H1 (cell line): ENCODE measurements around the gene SLC6A17. TPM values are rescaled to one million over a fixed set of nuclear protein-coding genes. Genes with fewer than 3 reads are reported as not detected.

Experiments used
- CTCF ChIA-PET: fragments of 300-600 bp; sonication (Branson Sonifier 250); formaldehyde crosslinking; loops from one replicate; lab custom pipeline; 2021; ENCODE audit not compliant: partially characterized antibody; lab: Charles Lee
- POLR2A ChIA-PET: fragments of 300-600 bp; sonication (Branson Sonifier 250); formaldehyde crosslinking; loops from one replicate; lab custom pipeline; 2021; ENCODE audit warnings: inconsistent platforms; ENCODE audit not compliant: partially characterized antibody; lab: Charles Lee
- DNase-seq, 2 experiments: peaks; one replicate each; pipeline versions ENCODE4 v3.0.0 to v3.0.0-alpha.2; 2010 to 2022; ENCODE audit warnings: low spot score in 2 of 2, low read depth in 1 of 2, mixed read lengths in 1 of 2
- FAIRE-seq: peaks from 2 replicates; lab custom pipeline; 2011; peaks lifted over from hg19 to GRCh38; lab: Jason Lieb, UNC
- H2AFZ ChIP-seq: 2 replicates; pipeline ENCODE4 v1.8.1; 2012; ENCODE audit warnings: low read length, inconsistent platforms
- H2AK5ac ChIP-seq: 2 replicates; pipeline ENCODE4 v1.6.1; 2013; ENCODE audit warnings: low read depth, low read length
- H2BK120ac ChIP-seq: replicated peaks from 2 replicates; pipeline ENCODE3; 2013; ENCODE audit warnings: low read depth, low read length, inconsistent platforms
- H2BK12ac ChIP-seq: 2 replicates; pipeline ENCODE4 v1.6.1; 2013; ENCODE audit warnings: low read depth, low read length
- H2BK15ac ChIP-seq: 2 replicates; pipeline ENCODE4 v1.6.1; 2013; ENCODE audit warnings: low read length
- H2BK20ac ChIP-seq: 2 replicates; pipeline ENCODE4 v1.6.1; 2013; ENCODE audit warnings: low read length
- H2BK5ac ChIP-seq: 2 replicates; pipeline ENCODE4 v1.6.1; 2013; ENCODE audit warnings: low read depth, low read length
- H3K14ac ChIP-seq: 2 replicates; pipeline ENCODE4 v1.6.1; 2013; ENCODE audit warnings: inconsistent platforms; ENCODE audit not compliant: insufficient read length
- H3K18ac ChIP-seq: 2 replicates; pipeline ENCODE4 v1.6.1; 2013; ENCODE audit warnings: low read length; ENCODE audit errors: extremely low read depth
- H3K23ac ChIP-seq: 2 replicates; pipeline ENCODE4 v1.6.1; 2013; ENCODE audit warnings: inconsistent platforms; ENCODE audit not compliant: insufficient read length
- H3K23me2 ChIP-seq: 2 replicates; pipeline ENCODE4 v1.6.1; 2013; ENCODE audit warnings: low read depth, low read length
- H3K27ac ChIP-seq: 2 replicates; pipeline ENCODE4 v1.6.1; 2011; ENCODE audit warnings: low read depth, low read length, inconsistent platforms
- H3K27me3 ChIP-seq, 4 experiments: replicated peaks in 1 of 4; 1 replicate in 1 of 4; 2 replicates in 3 of 4; pipeline versions ENCODE4 v1.6.1 to v1.8.1; 2011 to 2013; ENCODE audit warnings: low read length in 3 of 4, mild to moderate bottlenecking in 3 of 4, inconsistent platforms in 2 of 4, mixed read lengths in 2 of 4, moderate library complexity in 1 of 4; ENCODE audit not compliant: control insufficient read depth in 3 of 4, insufficient read depth in 3 of 4; ENCODE audit errors: extremely low read depth in 1 of 4
- H3K36me3 ChIP-seq, 4 experiments: 2 replicates each; pipeline versions ENCODE4 v1.6.1 to v1.8.1; 2011 to 2013; ENCODE audit warnings: mild to moderate bottlenecking in 4 of 4, low read length in 3 of 4, moderate library complexity in 2 of 4, control low read depth in 1 of 4, inconsistent platforms in 1 of 4; ENCODE audit not compliant: insufficient read depth in 4 of 4, control insufficient read depth in 2 of 4
- H3K4ac ChIP-seq: replicated peaks from 2 replicates; pipeline ENCODE3; 2013; ENCODE audit warnings: low read length, low read depth, mixed read lengths, inconsistent platforms; ENCODE audit not compliant: insufficient read length
- H3K4me1 ChIP-seq, 4 experiments: replicated peaks in 1 of 4; 1 replicate in 1 of 4; 2 replicates in 3 of 4; pipeline versions ENCODE4 v1.6.1 to v1.8.1; 2011 to 2013; ENCODE audit warnings: low read length in 3 of 4, inconsistent platforms in 2 of 4, mixed read lengths in 1 of 4; ENCODE audit not compliant: insufficient read depth in 4 of 4, control insufficient read depth in 3 of 4
- H3K4me2 ChIP-seq, 2 experiments: 2 replicates each; pipeline versions ENCODE4 v1.6.1 to v1.8.1; 2011 to 2013; ENCODE audit warnings: low read depth in 2 of 2, low read length in 2 of 2, control low read depth in 1 of 2, inconsistent platforms in 1 of 2, mild to moderate bottlenecking in 1 of 2; ENCODE audit not compliant: insufficient read depth in 1 of 2
- H3K4me3 ChIP-seq, 4 experiments: fragments of 200-600, 300-600 bp in 1 of 4; sonication (generic), shearing (Covaris generic), sonication (Bioruptor Twin) in 1 of 4; 2 replicates each; pipeline versions ENCODE4 v1.5.1 to v1.8.1; 2011 to 2016; ENCODE audit warnings: low read length in 4 of 4, low read depth in 3 of 4, control low read depth in 2 of 4, inconsistent platforms in 2 of 4, mild to moderate bottlenecking in 2 of 4, mixed read lengths in 1 of 4, moderate library complexity in 1 of 4; ENCODE audit not compliant: insufficient read depth in 2 of 4; ENCODE audit errors: extremely low read depth in 1 of 4
- H3K56ac ChIP-seq: replicated peaks from 2 replicates; pipeline ENCODE3; 2013; ENCODE audit warnings: low read depth, mild to moderate bottlenecking, mixed read lengths, low read length, inconsistent platforms; ENCODE audit not compliant: insufficient read length
- H3K79me1 ChIP-seq: 2 replicates; pipeline ENCODE4 v1.6.1; 2013; ENCODE audit warnings: low read depth, low read length, control low read depth
- H3K79me2 ChIP-seq, 2 experiments: 2 replicates each; pipeline versions ENCODE4 v1.6.1 to v1.8.1; 2012 to 2013; ENCODE audit warnings: low read length in 2 of 2, mild to moderate bottlenecking in 2 of 2, inconsistent platforms in 1 of 2; ENCODE audit not compliant: insufficient read depth in 2 of 2, control insufficient read depth in 1 of 2
- H3K9ac ChIP-seq, 4 experiments: replicated peaks in 1 of 4; 1 replicate in 1 of 4; 2 replicates in 3 of 4; pipeline versions ENCODE4 v1.6.1 to v1.8.1; 2011 to 2013; ENCODE audit warnings: low read depth in 3 of 4, low read length in 3 of 4, control low read depth in 2 of 4, mild to moderate bottlenecking in 2 of 4, moderate library complexity in 2 of 4, inconsistent platforms in 1 of 4; ENCODE audit errors: extremely low read depth in 1 of 4
- H3K9me3 ChIP-seq, 2 experiments: 2 replicates each; pipeline versions ENCODE4 v1.6.1 to v1.8.1; 2012 to 2013; ENCODE audit warnings: mild to moderate bottlenecking in 2 of 2, moderate library complexity in 2 of 2, control low read depth in 1 of 2, inconsistent platforms in 1 of 2, low read depth in 1 of 2, low read length in 1 of 2, mixed read lengths in 1 of 2; ENCODE audit not compliant: insufficient read depth in 2 of 2
- H4K20me1 ChIP-seq, 2 experiments: replicated peaks in 1 of 2; 2 replicates each; pipeline versions ENCODE3 to v1.8.1; 2011 to 2013; ENCODE audit warnings: inconsistent platforms in 2 of 2, low read length in 2 of 2, mild to moderate bottlenecking in 1 of 2; ENCODE audit not compliant: insufficient read depth in 2 of 2, control insufficient read depth in 1 of 2
- H4K5ac ChIP-seq: 2 replicates; pipeline ENCODE4 v1.6.1; 2013; ENCODE audit warnings: low read length, low read depth, mixed read lengths, inconsistent platforms; ENCODE audit not compliant: insufficient read length
- H4K8ac ChIP-seq: 2 replicates; pipeline ENCODE4 v1.8.0; 2013; ENCODE audit warnings: mild to moderate bottlenecking, moderate library complexity, low read length, inconsistent platforms; ENCODE audit not compliant: insufficient read depth; ENCODE audit errors: extremely low read depth
- H4K91ac ChIP-seq: replicated peaks from 2 replicates; pipeline ENCODE3; 2013; ENCODE audit warnings: low read length, mixed read lengths, inconsistent platforms; ENCODE audit not compliant: insufficient read length
- CTCF ChIP-seq, 3 experiments: IDR thresholded peaks; 1 replicate in 2 of 3; 2 replicates in 1 of 3; pipeline versions ENCODE4 v1.5.1 to v1.6.1; 2011; ENCODE audit warnings: low read length in 3 of 3, mild to moderate bottlenecking in 3 of 3, inconsistent platforms in 2 of 3, low read depth in 1 of 3, moderate library complexity in 1 of 3; ENCODE audit not compliant: insufficient read depth in 1 of 3; ENCODE audit errors: control extremely low read depth in 1 of 3
- RAD21 ChIP-seq, 2 experiments: IDR thresholded peaks in 1 of 2; conservative IDR thresholded peaks in 1 of 2; 2 replicates each; pipeline ENCODE4 v1.6.1; 2011; ENCODE audit warnings: low read depth in 2 of 2, low read length in 2 of 2, improper control_type of control experiment in 1 of 2, inconsistent platforms in 1 of 2, mild to moderate bottlenecking in 1 of 2, moderate library complexity in 1 of 2
- RXRA ChIP-seq: IDR thresholded peaks from 2 replicates; pipeline ENCODE4 v1.6.1; 2011; ENCODE audit warnings: low read depth, mild to moderate bottlenecking, low read length, moderate library complexity; ENCODE audit not compliant: insufficient read depth
- SIN3A ChIP-seq, 2 experiments: IDR thresholded peaks in 1 of 2; conservative IDR thresholded peaks in 1 of 2; 2 replicates each; pipeline ENCODE4 v1.6.1; 2011 to 2012; ENCODE audit warnings: low read length in 2 of 2, improper control_type of control experiment in 1 of 2, low read depth in 1 of 2, mild to moderate bottlenecking in 1 of 2
- SP1 ChIP-seq: IDR thresholded peaks from 2 replicates; pipeline ENCODE4 v1.6.1; 2011; ENCODE audit warnings: low read depth, low read length
- SUZ12 ChIP-seq: fragments of 200-600 bp; sonication (generic); IDR thresholded peaks from 2 replicates; pipeline ENCODE4 v1.6.1; 2012; ENCODE audit warnings: mild to moderate bottlenecking, inconsistent platforms, low read length, moderate library complexity, mixed read lengths
- TAF7 ChIP-seq: optimal IDR thresholded peaks from 2 replicates; pipeline ENCODE3; 2011; ENCODE audit warnings: low read depth, mild to moderate bottlenecking, inconsistent platforms, low read length, moderate library complexity, borderline replicate concordance
- TBP ChIP-seq: IDR thresholded peaks from 2 replicates; pipeline ENCODE4 v1.6.1; 2011; ENCODE audit warnings: low read depth, low read length, improper control_type of control experiment
- TCF12 ChIP-seq: IDR thresholded peaks from 2 replicates; pipeline ENCODE4 v1.6.1; 2011; ENCODE audit warnings: low read depth, mild to moderate bottlenecking, low read length
- WGBS, 2 experiments: shearing (Covaris generic) in 1 of 2; methylation state at CpG; one replicate each; pipeline versions ENCODE4 v1.1.6 to v1.1.7; 2013 to 2015; ENCODE audit warnings: low lambda C conversion rate in 2 of 2, mixed read lengths in 2 of 2, inconsistent platforms in 1 of 2, low coverage in 1 of 2, missing lambda C conversion rate in 1 of 2; ENCODE audit not compliant: insufficient replicate concordance in 2 of 2, insufficient coverage in 1 of 2, insufficient read length in 1 of 2; ENCODE audit errors: extremely low coverage in 1 of 2, missing lambda C conversion rate in 1 of 2; 5-methylcytosine and 5-hydroxymethylcytosine counted together
- polyA plus RNA-seq, 7 experiments: library from polyadenylated mRNA; depleted of rRNA in 3 of 7; stranded (reverse) in 5 of 7; unstranded in 2 of 7; fragments of >200 nt in 5 of 7; fragments of 200-250 nt in 2 of 7; gene quantifications; 1 replicate in 5 of 7; 2 replicates in 1 of 7; 4 replicates in 1 of 7; pipeline versions ENCODE4 v1.2.1 to v1.2.3, GENCODE V29; 2011 to 2013; ENCODE audit warnings: missing spikeins in 2 of 7, mixed read lengths in 2 of 7
- total RNA-seq: library from RNA; stranded (reverse); fragmentation: NEBNext Ultra II Directional; extraction: Animal tissue kit (Norgen Biotek cat#: 25700); gene quantifications from 2 replicates; pipeline ENCODE4 v1.2.1, GENCODE V29; 2021

Gene SLC6A17
- total and polyA plus RNA-seq, 2 of the 8 experiments (the other 6 are each of a cell fraction or from before 2014, with no cell fraction given): 0.15 to 0.28 TPM

- no peak overlapping the region for H3K4ac ChIP-seq
- H3K4me3 ChIP-seq: no peak overlapping the region
- FAIRE-seq: no peak
- H2BK20ac ChIP-seq: no peak overlapping the region
- H4K5ac ChIP-seq: no peak overlapping the region
- no peak overlapping the region for H3K14ac ChIP-seq
- H4K91ac ChIP-seq: no peak overlapping the region
- no peak overlapping the region for H2BK5ac ChIP-seq
- no peak overlapping the region for H2BK12ac ChIP-seq
- no peak overlapping the region for H3K23ac ChIP-seq
- no peak overlapping the region for H2AK5ac ChIP-seq
- H3K27me3 ChIP-seq: no peaks in the 10 kb centered on the region; a peak in 3 of 7 replicates
- CTCF ChIA-PET: interaction anchor here (0.6 to 4.0 kb wide), 8 partner anchors 8 to 214 kb away, joined by 3 to 21 read pairs (median 4); no protein-coding TSS in a partner anchor
- H3K56ac ChIP-seq: no peak overlapping the region
- 86% methylated on average over 9 of the region's 9 CpGs; no CpG with 5 or more reads in 1 of the 2 experiments for WGBS, 2 experiments
- no peaks in the 10 kb centered on the region for H4K20me1 ChIP-seq
- no peaks in the 10 kb centered on the region for H3K23me2 ChIP-seq
- H3K36me3 ChIP-seq: no peaks in the 10 kb centered on the region
- H2AFZ ChIP-seq: no peak overlapping the region
- no peak for DNase-seq
- H3K4me2 ChIP-seq: no peak overlapping the region
- no peak overlapping the region for H2BK120ac ChIP-seq
- no peaks in the 10 kb centered on the region for H3K79me1 ChIP-seq
- H4K8ac ChIP-seq: no peak overlapping the region
- H3K27ac ChIP-seq: no peak overlapping the region
- H3K18ac ChIP-seq: no peak overlapping the region
- no peak overlapping the region for H3K9ac ChIP-seq
- H3K9me3 ChIP-seq: no peaks in the 10 kb centered on the region
- H3K79me2 ChIP-seq: no peaks in the 10 kb centered on the region
- POLR2A ChIA-PET: interaction anchor here (0.8 to 1.5 kb wide), 3 partner anchors 8 to 93 kb away, joined by 3 to 5 read pairs (median 4); partner anchors contain the start of gene RBM15
- peaks cover 0 to 21% (median 12%) of the 10 kb centered on the region in 4 experiments; a peak in 6 of 7 replicates for H3K4me1 ChIP-seq
- no peak overlapping the region for H2BK15ac ChIP-seq
- no peak for TF ChIP-seq TBP
- no peak for TF ChIP-seq TCF12
- TF ChIP-seq CTCF (IDR thresholded peaks at IDR 0.05; ENCODE audit: control extremely low read depth in 1 of 3, insufficient read depth in 1 of 3, low read depth in 1 of 3, low read length in 3 of 3): no peak
- TF ChIP-seq TAF7: no peak
- no peak for TF ChIP-seq SIN3A (conservative IDR thresholded peaks at IDR 0.05 in 1 of 2, IDR thresholded peaks at IDR 0.05 in 1 of 2; ENCODE audit: low read depth in 1 of 2, low read length in 2 of 2)
- no peak for TF ChIP-seq SP1
- TF ChIP-seq RXRA: no peak
- TF ChIP-seq SUZ12: no peak
- TF ChIP-seq RAD21 (IDR thresholded peaks at IDR 0.05 in 1 of 2, conservative IDR thresholded peaks at IDR 0.05 in 1 of 2; ENCODE audit: low read depth in 2 of 2, low read length in 2 of 2): no peak
Observed at GRCh38 chr1:110245876-110246620, 95.8 kb downstream of the SLC6A17 start.
